ENCODE measurements around the gene SEC14L5.

SEC14L5 gene

DNA sequence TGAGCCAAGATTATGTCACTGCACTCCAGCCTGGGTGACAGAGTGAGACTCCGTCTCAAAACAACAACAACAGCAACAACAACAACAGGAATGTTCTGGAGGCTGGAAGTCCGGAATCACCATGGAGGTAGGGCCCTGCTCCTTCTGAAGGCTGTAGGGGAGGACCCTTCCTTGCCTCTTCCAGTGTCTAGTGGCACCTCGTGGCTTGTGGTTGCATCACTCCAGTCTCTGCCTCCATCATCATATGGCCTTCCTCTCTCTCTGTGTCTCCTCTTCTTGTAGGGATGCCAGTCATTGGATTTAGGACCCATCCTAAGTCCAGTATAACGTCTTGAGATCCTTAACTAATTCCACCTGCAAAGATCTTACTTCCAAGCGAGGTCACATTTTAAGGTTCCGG is 61.6 kb downstream of the SEC14L5 start:
- Mint-ChIP-seq H3K36me3 (ENCODE audit: low read depth) (no peaks in the 10 kb centered on the region), H3K27ac (no peak overlapping the region), H3K4me3 (no peak overlapping the region), H3K4me1 (ENCODE audit: low read depth) (no peaks in the 10 kb centered on the region), H3K27me3 (no peaks in the 10 kb centered on the region), H3K9me3 (no peaks in the 10 kb centered on the region)

DNA sequence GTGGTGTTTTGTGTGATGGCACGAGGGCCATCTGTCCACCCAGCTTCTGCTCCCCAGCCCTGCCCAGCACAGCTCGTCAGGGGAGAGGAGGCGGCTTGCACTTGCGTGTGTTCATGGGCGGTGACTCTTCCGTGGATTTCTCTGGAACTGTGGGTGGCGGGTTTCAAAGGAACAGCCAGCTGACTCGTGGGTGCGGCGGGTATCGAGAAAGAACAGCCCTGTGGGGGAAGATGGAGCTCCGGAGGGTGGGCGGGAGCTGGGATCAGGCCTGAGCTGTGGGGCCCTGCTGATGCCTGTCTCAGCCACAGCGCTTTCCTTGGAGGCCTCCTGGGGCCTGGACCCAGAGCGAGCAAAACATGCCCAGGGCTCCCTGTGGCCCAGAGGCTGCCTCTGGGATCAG is 62.4 kb downstream of the SEC14L5 start:
- Mint-ChIP-seq H3K4me1 (ENCODE audit: low read depth) (no peaks in the 10 kb centered on the region), H3K27ac (no peak overlapping the region), H3K36me3 (ENCODE audit: low read depth) (no peaks in the 10 kb centered on the region), H3K9me3 (no peaks in the 10 kb centered on the region), H3K4me3 (no peak overlapping the region), H3K27me3 (no peaks in the 10 kb centered on the region)

- no peak overlapping the region for H3K27ac Mint-ChIP-seq
- no peaks in the 10 kb centered on the region for H3K9me3 Mint-ChIP-seq
- no peaks in the 10 kb centered on the region for H3K4me1 Mint-ChIP-seq (ENCODE audit: low read depth)
- H3K36me3 Mint-ChIP-seq (ENCODE audit: low read depth): no peaks in the 10 kb centered on the region
- H3K4me3 Mint-ChIP-seq: no peak overlapping the region
- no peaks in the 10 kb centered on the region for H3K27me3 Mint-ChIP-seq
These were observed 64.4 kb downstream of the SEC14L5 start for GRCh38 chr16:5022521-5022920.

DNA sequence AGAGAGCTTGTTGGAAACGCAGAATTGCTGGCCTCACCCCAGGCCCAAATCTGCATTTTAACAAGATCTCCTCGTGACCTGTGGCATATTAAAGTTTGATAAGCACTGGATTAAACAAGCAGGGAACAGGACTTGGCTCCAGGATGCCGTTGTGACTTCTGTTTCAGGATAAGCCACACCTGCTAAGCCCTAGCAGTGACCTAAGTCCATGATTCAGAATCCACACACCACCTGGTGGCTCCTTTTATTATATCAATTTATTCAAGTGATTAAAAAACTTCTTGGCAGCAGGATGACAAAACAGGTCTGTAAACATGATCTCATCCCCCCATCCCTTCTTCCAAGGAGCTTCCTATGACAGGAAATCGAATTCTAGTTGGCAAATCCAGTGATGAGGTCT is 66.5 kb downstream of the SEC14L5 start:
- no peaks in the 10 kb centered on the region for H3K27me3 Mint-ChIP-seq
- H3K27ac Mint-ChIP-seq: no peak overlapping the region
- H3K36me3 Mint-ChIP-seq (ENCODE audit: low read depth): peaks cover 4% of the 10 kb centered on the region
- no peaks in the 10 kb centered on the region for H3K9me3 Mint-ChIP-seq
- no peaks in the 10 kb centered on the region for H3K4me1 Mint-ChIP-seq (ENCODE audit: low read depth)
- H3K4me3 Mint-ChIP-seq: no peak overlapping the region

DNA sequence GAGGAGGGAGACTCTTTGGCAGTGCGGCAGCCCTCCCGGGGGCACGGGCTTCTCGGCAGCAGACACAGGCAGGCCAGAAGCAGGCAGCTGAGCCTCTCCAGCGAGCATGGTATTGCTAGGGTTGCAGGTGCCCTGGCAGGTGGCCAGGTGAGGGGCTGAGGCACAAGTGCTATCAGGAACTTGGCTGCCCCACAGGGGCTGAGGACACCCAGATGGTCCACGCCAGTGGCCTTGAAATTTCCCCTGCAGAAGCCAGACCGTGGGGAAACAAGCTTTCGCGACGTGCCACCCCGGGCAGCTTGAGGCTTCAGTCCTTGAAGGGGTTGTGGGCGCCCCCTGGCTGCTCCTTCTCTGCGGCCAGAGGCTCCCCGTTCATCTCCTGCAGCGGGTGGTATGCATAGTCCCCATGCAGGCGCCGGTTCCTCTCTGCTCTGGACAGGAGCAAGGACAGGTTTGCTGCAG is 67.1 kb downstream of the SEC14L5 start:
- no peaks in the 10 kb centered on the region for H3K9me3 Mint-ChIP-seq
- no peak overlapping the region for H3K27ac Mint-ChIP-seq
- H3K27me3 Mint-ChIP-seq: no peaks in the 10 kb centered on the region
- H3K4me1 Mint-ChIP-seq (ENCODE audit: low read depth): no peaks in the 10 kb centered on the region
- no peak overlapping the region for H3K4me3 Mint-ChIP-seq
- peaks cover 4% of the 10 kb centered on the region for H3K36me3 Mint-ChIP-seq (ENCODE audit: low read depth)

GRCh38 chr16:5026664-5027063 is 68.5 kb downstream of the SEC14L5 start:
- Mint-ChIP-seq H3K27ac (no peak overlapping the region), H3K9me3 (no peaks in the 10 kb centered on the region), H3K4me3 (no peak overlapping the region), H3K27me3 (no peaks in the 10 kb centered on the region), H3K36me3 (ENCODE audit: low read depth) (peaks cover 14% of the 10 kb centered on the region), H3K4me1 (ENCODE audit: low read depth) (no peaks in the 10 kb centered on the region)

- Mint-ChIP-seq H3K9me3 (no peaks in the 10 kb centered on the region), H3K27me3 (no peaks in the 10 kb centered on the region), H3K27ac (no peak overlapping the region), H3K4me3 (no peak overlapping the region), H3K4me1 (ENCODE audit: low read depth) (no peaks in the 10 kb centered on the region), H3K36me3 (ENCODE audit: low read depth) (peaks cover 16% of the 10 kb centered on the region)
These were observed 69.0 kb downstream of the SEC14L5 start for GRCh38 chr16:5027086-5027485.

- H3K9me3 Mint-ChIP-seq: no peaks in the 10 kb centered on the region
- H3K4me1 Mint-ChIP-seq (ENCODE audit: low read depth): peaks cover 3% of the 10 kb centered on the region
- no peak overlapping the region for H3K4me3 Mint-ChIP-seq
- H3K27me3 Mint-ChIP-seq: no peaks in the 10 kb centered on the region
- H3K27ac Mint-ChIP-seq: no peak overlapping the region
- H3K36me3 Mint-ChIP-seq (ENCODE audit: low read depth): peaks cover 16% of the 10 kb centered on the region
These were observed 69.6 kb downstream of the SEC14L5 start for GRCh38 chr16:5027575-5028235.

DNA sequence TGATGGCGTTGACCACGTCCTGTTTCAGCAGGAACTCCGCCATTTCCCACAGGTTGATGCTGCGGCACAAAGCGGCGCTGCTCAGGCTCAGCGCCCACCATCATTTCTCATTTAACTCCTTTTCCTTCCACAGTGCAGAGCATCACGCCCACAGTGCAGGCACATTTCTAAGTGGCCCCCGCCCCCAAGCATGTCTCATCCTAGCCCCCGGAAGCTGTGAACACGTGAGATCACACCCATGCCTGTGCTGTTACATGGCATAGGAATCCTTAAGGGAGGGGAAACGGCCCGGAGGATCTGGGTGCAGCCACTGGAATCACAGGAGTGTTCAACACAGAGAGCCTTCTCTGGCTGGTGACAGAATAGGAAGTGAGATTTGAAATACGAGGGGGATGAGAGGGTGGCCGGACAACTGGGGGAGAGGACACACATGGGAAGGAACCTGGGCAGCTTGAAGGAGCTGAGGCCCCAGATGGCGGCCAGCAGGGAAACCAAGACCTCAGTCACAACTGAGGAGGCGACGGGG is 70.9 kb downstream of the SEC14L5 start:
- H3K9me3 Mint-ChIP-seq: no peaks in the 10 kb centered on the region
- H3K36me3 Mint-ChIP-seq (ENCODE audit: low read depth): peaks cover 16% of the 10 kb centered on the region
- H3K27ac Mint-ChIP-seq: no peak overlapping the region
- H3K4me1 Mint-ChIP-seq (ENCODE audit: low read depth): peaks cover 9% of the 10 kb centered on the region
- no peaks in the 10 kb centered on the region for H3K27me3 Mint-ChIP-seq
- no peak overlapping the region for H3K4me3 Mint-ChIP-seq

DNA sequence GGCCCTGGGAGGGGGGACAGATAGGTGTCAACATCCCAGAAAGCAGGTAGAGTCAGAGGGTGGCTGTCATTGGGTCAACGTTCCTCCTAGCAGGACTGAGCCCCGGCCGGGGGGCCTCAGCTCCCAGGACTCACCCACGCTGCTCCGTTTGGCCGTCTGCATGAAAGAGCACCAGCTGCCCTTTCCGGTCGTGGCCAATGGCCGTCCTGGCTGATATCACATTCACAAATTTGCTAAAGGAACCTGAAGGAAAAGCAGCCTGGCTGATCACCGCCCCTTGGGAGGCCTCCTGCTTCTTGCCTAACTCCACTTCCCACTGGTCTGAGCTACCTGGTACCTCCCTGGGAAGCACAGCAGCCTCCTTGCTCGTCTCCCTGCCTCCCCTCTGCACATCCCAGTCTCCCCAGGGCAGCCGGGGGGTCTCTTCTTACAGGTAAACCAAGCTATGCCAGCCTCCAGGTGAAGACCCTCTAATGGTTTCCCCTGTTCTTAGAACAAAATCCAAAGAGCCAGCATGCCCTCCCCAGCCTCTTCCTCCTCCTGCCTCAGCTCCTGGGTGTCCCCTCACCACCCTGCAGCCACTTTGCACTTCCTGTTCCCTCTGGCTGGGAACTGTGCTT is 72.2 kb downstream of the SEC14L5 start:
- no peak overlapping the region for H3K4me3 Mint-ChIP-seq
- H3K9me3 Mint-ChIP-seq: no peaks in the 10 kb centered on the region
- peaks cover 16% of the 10 kb centered on the region for H3K4me1 Mint-ChIP-seq (ENCODE audit: low read depth)
- peaks cover 16% of the 10 kb centered on the region for H3K36me3 Mint-ChIP-seq (ENCODE audit: low read depth)
- no peaks in the 10 kb centered on the region for H3K27me3 Mint-ChIP-seq
- no peak overlapping the region for H3K27ac Mint-ChIP-seq

GRCh38 chr16:5031601-5032000 is 73.5 kb downstream of the SEC14L5 start:
- Mint-ChIP-seq H3K9me3 (no peaks in the 10 kb centered on the region), H3K36me3 (ENCODE audit: low read depth) (peaks cover 16% of the 10 kb centered on the region), H3K27ac (no peak overlapping the region), H3K4me1 (ENCODE audit: low read depth) (peaks cover 16% of the 10 kb centered on the region), H3K4me3 (peak overlapping the region; percentile 33), H3K27me3 (no peaks in the 10 kb centered on the region)

GRCh38 chr16:5032748-5033167 is 74.6 kb downstream of the SEC14L5 start:
- peak overlapping the region; percentile 54 for H3K27ac Mint-ChIP-seq
- peak overlapping the region; percentile 77 for H3K4me3 Mint-ChIP-seq
- H3K36me3 Mint-ChIP-seq (ENCODE audit: low read depth): peaks cover 16% of the 10 kb centered on the region
- H3K9me3 Mint-ChIP-seq: no peaks in the 10 kb centered on the region
- H3K27me3 Mint-ChIP-seq: no peaks in the 10 kb centered on the region
- peaks cover 16% of the 10 kb centered on the region for H3K4me1 Mint-ChIP-seq (ENCODE audit: low read depth)

- Mint-ChIP-seq H3K36me3 (ENCODE audit: low read depth) (peaks cover 16% of the 10 kb centered on the region), H3K9me3 (no peaks in the 10 kb centered on the region), H3K4me3 (peak within 1 kb of the TSS; percentile 89), H3K27ac (peak within 1 kb of the TSS; percentile 92), H3K4me1 (ENCODE audit: low read depth) (peaks cover 16% of the 10 kb centered on the region), H3K27me3 (no peaks in the 10 kb centered on the region)
These were observed 75.4 kb downstream of the SEC14L5 start, which contains the start of gene NAGPA for GRCh38 chr16:5033256-5034166. Gene NAGPA (minus strand): TSS chr16:5033935. CDS start chr16:5033914, 21 bp downstream.

- H3K4me3 Mint-ChIP-seq: peak overlapping the region; percentile 89
- H3K4me1 Mint-ChIP-seq (ENCODE audit: low read depth): peaks cover 16% of the 10 kb centered on the region
- peak overlapping the region; percentile 92 for H3K27ac Mint-ChIP-seq
- no peaks in the 10 kb centered on the region for H3K27me3 Mint-ChIP-seq
- peaks cover 11% of the 10 kb centered on the region for H3K36me3 Mint-ChIP-seq (ENCODE audit: low read depth)
- no peaks in the 10 kb centered on the region for H3K9me3 Mint-ChIP-seq
These were observed 76.0 kb downstream of the SEC14L5 start for GRCh38 chr16:5034167-5034523.

- Mint-ChIP-seq H3K4me3 (no peak overlapping the region), H3K27ac (no peak overlapping the region), H3K4me1 (ENCODE audit: low read depth) (peaks cover 16% of the 10 kb centered on the region), H3K36me3 (ENCODE audit: low read depth) (peaks cover 9% of the 10 kb centered on the region), H3K27me3 (no peaks in the 10 kb centered on the region), H3K9me3 (no peaks in the 10 kb centered on the region)
These were observed 77.7 kb downstream of the SEC14L5 start for GRCh38 chr16:5035909-5036227.
